Measurements from ENCODE around the gene CPNE6. TPM values are rescaled to one million over a fixed set of nuclear protein-coding genes. Genes with fewer than 3 reads are reported as not detected.

The CPNE6 gene
- total and polyA plus RNA-seq, 12 donors, result 0.12 to 0.64 (median 0.41) TPM; not detected in 8

GRCh38 chr14:24113379-24113800, 42.0 kb downstream of the CPNE6 start:
- no peaks in the 10 kb centered on the region for H3K9me3 ChIP-seq
- 20 to 21% methylated on average over 15 of the region's 15 CpGs for WGBS, 2 donors
- ATAC-seq, result peak in 4 of 8 donors; percentile 0 to 4 (median 2)
- TF ChIP-seq CTCF (IDR thresholded peaks at IDR 0.05), result no peak
- H3K36me3 ChIP-seq, result peaks cover 0 to 22% (median 15%) of the 10 kb centered on the region in 9 donors
- peak overlapping the region; percentile 90 to 99 (median 98) for H3K27ac ChIP-seq
- intact Hi-C loops (cut with DNase I), result loop anchor here in 3 of 10 donors (5.0 kb wide), 2 partner anchors 34 to 49 kb away; partner anchors contain the start of genes PSME2 (in 2 of the 3), RNF31 (in 2 of the 3) and IRF9 (in 1 of the 3)
- H3K27me3 ChIP-seq, result no peaks in the 10 kb centered on the region
- peaks cover 6 to 41% (median 19%) of the 10 kb centered on the region in 9 donors for H3K4me1 ChIP-seq
- peak overlapping the region; percentile 24 to 80 (median 69) for H3K4me3 ChIP-seq
- no peak for DNase-seq

- DNase-seq (peak; percentile 82 to 91), ATAC-seq (peak; percentile 39 to 76 (median 64))
- no peaks in the 10 kb centered on the region for H3K9me3 ChIP-seq
- peak overlapping the region; percentile 90 to 99 (median 98) for H3K27ac ChIP-seq
- WGBS, 2 donors, result 0% methylated on average over 42 of the region's 42 CpGs
- peaks cover 0 to 28% (median 21%) of the 10 kb centered on the region in 9 donors for H3K36me3 ChIP-seq
- H3K4me3 ChIP-seq, result peak overlapping the region; percentile 24 to 80 (median 69)
- peaks cover 6 to 35% (median 17%) of the 10 kb centered on the region in 9 donors for H3K4me1 ChIP-seq
- intact Hi-C loops (cut with DNase I), result loop anchor here in 4 of 10 donors (2.0 to 5.0 kb wide), 5 partner anchors 17 to 48 kb away; partner anchors contain the start of genes PSME2 (in 3 of the 4), RNF31 (in 3 of the 4), FITM1 (in 2 of the 4) and EMC9 (in 1 of the 4)
- H3K27me3 ChIP-seq, result no peaks in the 10 kb centered on the region
- TF ChIP-seq CTCF (IDR thresholded peaks at IDR 0.05), result no peak
These were observed 42.6 kb downstream of the CPNE6 start for GRCh38 chr14:24113801-24114531.

DNA sequence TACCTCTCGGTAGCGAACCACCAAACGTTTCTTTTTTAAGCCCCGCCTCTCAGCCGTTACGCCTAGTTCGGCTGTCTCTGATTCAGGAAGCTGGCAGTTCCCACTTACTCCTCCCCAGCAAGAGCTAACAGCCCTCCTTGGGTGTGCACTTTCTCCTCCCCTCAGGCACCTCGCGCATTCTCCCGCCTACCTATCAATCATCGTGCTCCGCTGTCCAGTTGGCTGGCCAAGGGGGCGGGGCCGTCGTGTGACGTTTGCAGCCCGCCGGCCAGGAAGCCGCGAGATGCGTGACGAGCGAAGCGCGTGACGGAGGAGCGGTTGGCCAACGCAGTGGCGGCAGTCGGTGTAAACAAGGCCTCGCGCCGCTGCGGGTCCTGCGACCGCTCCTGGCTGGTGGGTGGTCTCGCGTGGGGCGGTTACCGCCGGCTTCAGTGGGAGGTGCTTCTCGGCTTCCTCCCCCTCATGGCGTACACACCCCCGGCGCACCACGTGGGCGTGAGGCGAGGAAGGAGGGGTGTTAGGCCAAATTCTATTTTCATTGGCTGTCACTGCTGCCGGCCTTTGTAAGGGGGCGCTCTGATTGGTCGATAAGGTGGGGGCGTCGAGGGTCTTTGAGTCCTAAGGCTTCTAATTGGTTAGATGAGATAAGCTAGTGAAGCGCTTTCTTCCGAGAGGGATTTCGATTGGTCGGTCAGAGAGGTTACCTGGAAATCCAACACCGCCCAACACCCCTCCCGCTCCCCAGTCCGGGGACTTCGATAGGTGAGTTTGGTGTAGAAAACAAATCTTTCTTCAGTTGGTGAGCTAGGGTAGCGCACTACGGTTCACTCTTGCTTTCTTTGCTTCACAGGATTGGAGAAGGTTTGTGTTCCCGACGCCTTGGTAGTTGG, 43.4 kb downstream of the CPNE6 start, which contains the start of the genes DCAF11 and NRL:
DCAF11 (plus strand) TSS at position 246 of the 890 bp plus-strand sequence. CDS start 818 bp downstream, outside the sequence.
NRL (minus strand) TSS at position 418 of the 890 bp plus-strand sequence. CDS start 32,101 bp downstream, outside the sequence.
- peak in 2 of 9 donors; percentile 6 to 15 for TF ChIP-seq CTCF (IDR thresholded peaks at IDR 0.05)
- peaks cover 0 to 36% (median 29%) of the 10 kb centered on the region in 9 donors for H3K36me3 ChIP-seq
- H3K27me3 ChIP-seq, result no peaks in the 10 kb centered on the region
- H3K4me1 ChIP-seq, result peaks cover 6 to 32% (median 17%) of the 10 kb centered on the region in 9 donors
- ATAC-seq (peak; percentile 94 to 96 (median 96)), DNase-seq (peak; percentile 98 to 99)
- H3K9me3 ChIP-seq, result no peaks in the 10 kb centered on the region
- intact Hi-C loops (cut with DNase I), result loop anchor here in 4 of 10 donors (1.0 to 5.0 kb wide), 6 partner anchors 16 to 48 kb away; partner anchors contain the start of genes PSME2 (in 3 of the 4), RNF31 (in 3 of the 4), FITM1 (in 2 of the 4) and EMC9 (in 1 of the 4)
- H3K27ac ChIP-seq, result peak within 1 kb of the TSS; percentile 90 to 99 (median 98)
- peak within 1 kb of the TSS; percentile 34 to 80 (median 69) for H3K4me3 ChIP-seq
- WGBS, 2 donors, result 0% methylated on average over 64 to 65 of the region's 65 CpGs

Measured in heart right ventricle (tissue), 16 donors.